GM21786 (cell line): Measurements from ENCODE around the gene TMEM150A.
A peak's percentile ranks its signal among the peaks of the same experiment; 100 is the strongest.
"Not testable (repeated sequence)": the region's sequence is repeated elsewhere in the genome, so short reads cannot be mapped to it uniquely, and the experiment has no call there.

Source experiments
- ATAC-seq: cut with Tn5 transposase; IDR thresholded peaks from one replicate; pipeline ENCODE4 v1.9.1; 2021; ENCODE audit not compliant: unreplicated experiment

The TMEM150A gene

GRCh38 chr2:85577386-85578242, 24.9 kb downstream of the TMEM150A start, which contains the start of gene VAMP8:
Gene VAMP8, plus strand, starts transcription at chr2:85577586. Its CDS starts 61 bp downstream, at chr2:85577647.
- peak; percentile 75 for ATAC-seq

DNA sequence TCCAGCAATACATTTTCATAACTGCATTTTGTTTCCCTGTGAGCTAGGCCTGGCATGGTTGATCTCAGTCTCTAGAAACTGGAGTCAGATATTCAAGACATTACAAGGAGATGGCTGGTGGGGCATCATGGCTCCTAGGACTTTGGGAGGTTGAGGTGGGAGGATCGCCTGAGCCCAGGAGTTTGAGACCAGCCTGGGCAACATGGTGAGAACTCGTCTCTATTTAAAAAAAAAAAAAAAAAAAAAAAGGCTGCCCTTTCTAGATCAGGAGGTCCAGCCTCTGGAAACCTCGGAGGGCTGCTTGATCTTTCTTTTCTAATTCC, 25.5 kb downstream of the TMEM150A start:
- ATAC-seq = no peak

DNA sequence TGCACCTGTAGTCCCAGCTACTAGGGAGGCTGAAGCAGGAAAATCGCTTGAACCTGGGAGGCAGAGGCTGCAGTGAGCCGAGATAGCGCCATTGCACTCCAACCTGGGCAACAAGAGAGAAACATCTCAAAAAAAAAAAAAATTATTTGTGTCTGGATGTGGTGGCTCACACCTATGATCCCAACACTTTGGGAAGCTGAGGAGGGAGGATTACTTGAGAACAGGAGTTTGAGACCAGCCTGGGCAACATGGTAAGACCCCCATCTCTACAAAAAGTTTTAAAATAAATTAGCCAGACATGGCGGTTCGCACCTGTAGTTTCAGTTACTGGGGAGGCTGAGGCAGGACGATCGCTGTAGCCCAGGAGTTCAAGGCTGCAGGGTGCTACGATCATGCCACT, 26.8 kb downstream of the TMEM150A start:
- no peak for ATAC-seq

- ATAC-seq = no peak
Observed at GRCh38 chr2:85566265-85566664, 36.2 kb downstream of the TMEM150A start.

- no peak for ATAC-seq
Observed at GRCh38 chr2:85564144-85564563, 38.3 kb downstream of the TMEM150A start.

DNA sequence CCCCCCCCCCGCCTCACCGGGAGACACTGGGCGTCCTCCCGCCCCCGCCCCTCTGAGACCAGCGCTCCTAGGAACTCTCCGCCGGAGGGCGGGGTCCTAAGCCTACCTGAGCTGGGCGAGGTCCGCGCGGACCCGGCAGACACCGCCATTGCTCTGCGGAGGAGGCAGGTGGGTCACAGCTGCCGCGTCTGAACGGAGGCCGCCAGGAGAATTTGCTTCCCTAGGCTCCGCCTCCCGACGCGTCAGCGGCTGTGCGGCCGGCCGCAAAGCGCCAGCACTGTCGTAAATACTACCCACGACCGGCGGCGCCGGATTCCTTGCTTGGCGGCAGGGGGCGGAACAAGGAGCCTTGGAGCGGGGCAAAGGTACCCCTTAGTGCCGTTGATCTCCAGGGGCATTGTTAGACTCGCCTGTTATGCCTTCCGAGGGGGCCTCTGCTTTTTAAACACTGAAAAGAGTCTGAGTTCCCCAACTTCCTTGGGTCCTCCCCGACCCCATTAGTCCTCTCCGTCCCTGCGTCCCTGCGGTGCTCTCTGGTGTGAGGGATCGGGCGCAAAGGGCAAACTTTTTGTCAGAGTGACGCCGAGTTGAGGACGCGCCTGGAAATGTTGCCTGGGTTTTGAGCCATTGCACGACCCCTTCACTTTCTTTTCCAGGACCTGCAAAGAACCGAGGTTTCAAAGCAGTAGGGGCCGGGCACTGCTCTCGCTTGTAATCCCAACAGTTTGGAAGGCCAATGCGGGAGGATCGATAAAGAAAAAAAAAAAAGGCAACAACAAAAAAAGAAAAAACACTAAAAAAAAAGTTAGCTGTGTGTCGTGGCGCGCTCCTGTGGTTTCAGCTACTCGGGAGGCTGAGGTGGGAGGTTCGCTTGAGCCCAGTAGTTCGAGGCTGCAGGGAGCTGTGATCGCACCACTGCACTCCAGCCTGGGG, 41.0 kb downstream of the TMEM150A start, which contains the start of gene GGCX:
Gene GGCX, minus strand, starts transcription at position 214 of the 933 bp plus-strand sequence. Its CDS starts 65 bp downstream, at position 149.
- peak; percentile 89 for ATAC-seq

DNA sequence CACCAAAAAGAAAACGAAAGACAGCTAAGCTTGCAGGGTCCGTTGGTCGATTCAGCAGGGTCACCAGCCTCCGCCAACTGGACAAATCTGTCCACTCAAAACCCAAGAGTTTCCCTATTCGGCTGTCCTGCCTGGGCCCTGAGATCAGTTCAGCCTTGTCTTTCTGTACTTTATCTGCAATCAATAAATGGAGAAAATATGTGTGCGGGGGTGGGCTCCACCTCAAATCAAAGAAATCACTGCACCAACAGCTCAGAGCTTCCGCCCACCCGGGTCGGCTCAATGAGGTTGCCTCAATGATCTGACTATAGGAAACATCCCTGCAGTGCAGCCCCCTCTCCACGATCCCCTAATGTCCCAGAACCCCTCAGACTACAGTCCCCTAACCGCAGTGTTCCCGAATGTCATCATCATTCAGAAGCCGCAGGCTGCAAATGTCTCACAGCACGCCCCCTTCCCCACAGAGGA, 41.7 kb downstream of the TMEM150A start:
- peak; percentile 14 for ATAC-seq

DNA sequence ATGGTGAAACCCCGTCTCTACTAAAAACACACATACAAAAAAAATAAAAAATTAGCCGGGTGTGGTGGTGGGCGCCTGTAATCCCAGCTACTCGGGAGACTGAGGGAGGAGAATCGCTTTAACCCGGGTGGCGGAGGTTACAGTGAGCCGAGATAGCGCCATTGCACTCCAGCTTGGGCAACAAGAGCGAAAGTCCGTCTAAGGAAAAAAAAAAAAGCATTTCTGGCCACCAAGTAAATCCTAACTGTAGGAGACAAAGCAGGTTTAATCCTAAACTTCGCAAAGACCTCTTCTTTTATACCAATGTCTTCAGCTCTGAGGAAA, 42.1 kb downstream of the TMEM150A start:
- ATAC-seq = not testable (repeated sequence)

DNA sequence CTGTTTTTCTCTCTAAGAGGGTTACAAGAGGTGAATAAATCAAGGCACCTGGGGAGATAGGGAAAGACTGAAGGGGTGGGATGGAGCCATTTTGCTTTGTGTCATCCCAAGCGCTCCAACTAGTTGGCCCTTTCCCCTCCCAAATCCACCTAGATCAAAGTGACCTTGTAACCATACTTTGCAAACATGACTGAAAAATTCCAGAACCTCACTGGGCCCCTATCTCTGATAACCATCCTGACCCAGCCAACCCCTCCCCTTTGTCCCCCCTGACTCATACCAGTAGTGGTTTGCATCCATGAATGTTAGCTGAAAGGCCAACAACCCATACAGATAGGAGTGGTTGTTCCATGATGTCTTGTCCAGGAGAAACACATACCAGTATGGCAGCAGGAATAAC, 44.3 kb downstream of the TMEM150A start:
- no peak for ATAC-seq

- no peak for ATAC-seq
Observed at GRCh38 chr2:85557130-85557529, 45.4 kb downstream of the TMEM150A start.

- no peak for ATAC-seq
Observed at GRCh38 chr2:85554980-85555612, 47.4 kb downstream of the TMEM150A start.

GRCh38 chr2:85553184-85553583, 49.3 kb downstream of the TMEM150A start:
- ATAC-seq = no peak

DNA sequence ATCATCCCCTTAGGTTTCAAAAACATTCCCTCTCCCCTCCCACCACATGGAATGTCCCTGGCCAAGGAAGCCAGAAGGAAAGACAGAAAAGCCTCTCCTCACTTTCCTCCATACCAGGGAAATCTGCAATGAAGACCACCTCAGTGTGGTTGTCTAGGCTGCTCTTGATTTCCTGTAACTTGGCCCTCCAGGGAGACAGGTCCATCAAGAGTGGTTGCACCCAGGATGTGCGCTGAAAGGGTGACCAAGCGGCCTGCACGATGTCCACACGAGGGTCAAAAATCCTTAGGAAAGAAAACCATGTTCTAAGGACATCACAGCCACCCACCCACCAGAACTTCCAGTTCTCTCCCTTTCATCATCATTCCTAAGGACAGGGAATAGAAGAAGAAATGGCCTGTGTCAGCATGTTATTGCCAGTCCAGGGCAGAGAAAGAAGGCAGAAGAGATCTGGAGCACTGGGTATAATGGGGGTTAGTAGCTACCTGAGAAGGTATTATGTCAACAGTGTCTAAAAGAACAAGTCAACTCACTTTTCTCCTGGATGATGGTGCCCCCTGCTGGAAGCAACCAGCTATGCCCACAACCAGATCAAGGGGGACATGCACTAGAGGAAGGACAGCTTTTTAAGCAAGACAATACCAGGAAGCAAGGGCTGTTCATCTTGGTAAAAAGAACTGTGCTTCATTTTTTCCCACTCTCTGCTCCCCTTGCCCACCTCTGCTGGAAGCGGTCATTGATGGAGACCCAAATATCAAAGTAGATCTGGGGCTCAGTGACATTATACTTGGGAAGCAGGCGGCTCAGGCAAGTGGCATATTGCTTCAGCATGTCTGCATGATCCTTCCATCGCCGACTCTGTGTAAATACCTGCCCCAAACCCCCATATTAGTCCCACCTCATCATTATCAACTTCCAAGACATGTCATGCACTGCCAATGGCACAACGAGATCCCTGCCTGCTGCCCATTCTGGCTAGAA, 50.5 kb downstream of the TMEM150A start:
- peak; percentile 63 for ATAC-seq

GRCh38 chr2:85550486-85550885, 52.0 kb downstream of the TMEM150A start:
- no peak for ATAC-seq

- no peak for ATAC-seq
Observed at GRCh38 chr2:85549826-85550225, 52.7 kb downstream of the TMEM150A start.

- ATAC-seq = no peak
Observed at GRCh38 chr2:85549095-85549494, 53.4 kb downstream of the TMEM150A start.

DNA sequence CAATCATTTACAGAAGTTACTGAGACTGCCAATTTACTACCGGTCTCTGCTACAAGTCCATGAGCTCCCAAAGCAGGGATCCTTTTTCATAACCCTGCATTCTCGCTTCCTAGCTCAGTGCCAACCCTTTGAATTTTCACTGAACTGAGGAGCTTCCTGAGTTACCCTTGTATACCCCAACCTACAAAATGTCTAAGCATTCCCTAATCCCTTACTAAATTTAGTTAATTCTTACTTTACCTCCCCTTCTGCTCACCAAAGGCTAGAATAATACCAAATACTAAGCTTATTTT, 53.9 kb downstream of the TMEM150A start:
- no peak for ATAC-seq
